OCI-LY3 (cell line): ENCODE measurements around the gene DENND1C.

ENCODE experiments used
- EZH2phosphoT487 ChIP-seq: fragments of 200-600 bp; shearing (Covaris generic); IDR thresholded peaks from 2 replicates; pipeline ENCODE4 v1.6.1; 2018; ENCODE audit warnings: antibody characterized with exemption, mixed run types, low read depth
- TF ChIP-seq, protein P1 (sequence below): fragments of 200-600, 300-600 bp; sonication (generic); IDR thresholded peaks from 2 replicates; pipeline ENCODE4 v1.5.1; 2014; ENCODE audit warnings: antibody characterized with exemption, low read length, low read depth

DNA sequence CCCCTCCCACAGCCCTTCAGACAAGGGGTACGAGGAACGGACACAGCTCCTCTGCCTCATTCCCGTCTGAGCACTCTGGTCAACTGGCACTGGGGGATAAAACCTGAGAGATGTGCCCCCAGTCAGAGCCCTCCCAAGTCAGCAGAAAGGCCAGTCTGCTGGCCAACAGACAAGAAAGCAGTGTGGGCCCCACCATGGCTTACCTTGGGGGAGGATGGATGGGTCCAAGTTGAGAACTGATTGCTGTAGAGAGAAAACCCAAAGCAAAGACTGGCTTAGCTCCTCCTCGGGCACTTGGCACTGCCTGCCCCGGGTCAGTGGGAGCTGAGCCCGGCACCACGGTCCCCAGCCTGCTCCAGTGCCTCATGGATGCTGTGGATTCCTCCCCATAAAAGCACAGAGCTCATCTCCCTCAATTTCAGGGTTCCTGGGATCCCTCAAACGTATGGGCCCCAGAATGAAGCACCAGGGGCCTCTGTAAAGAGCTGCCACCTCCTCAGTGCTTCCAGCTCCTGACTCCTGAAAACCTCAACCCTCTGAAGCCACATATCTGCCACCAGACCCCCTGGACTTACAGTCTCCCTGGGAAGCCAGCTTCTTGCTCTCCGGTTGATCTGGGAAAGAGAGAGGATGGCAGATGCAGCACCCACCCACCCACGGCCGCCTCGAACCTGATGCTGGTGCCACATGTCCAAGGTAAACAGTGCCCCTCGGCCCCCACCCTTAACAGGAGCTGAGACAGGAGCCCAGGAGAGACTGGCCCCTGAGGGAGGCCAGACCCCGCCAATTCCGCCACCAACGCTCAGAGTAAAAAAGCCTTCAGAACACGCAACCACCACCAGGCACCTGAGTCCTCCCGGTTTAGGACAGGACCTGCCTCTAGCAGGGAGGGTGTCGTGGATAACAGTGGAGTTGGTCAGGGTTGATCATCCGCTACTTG lies 60.2 kb downstream of the DENND1C start:
- TF ChIP-seq, protein P1, sequence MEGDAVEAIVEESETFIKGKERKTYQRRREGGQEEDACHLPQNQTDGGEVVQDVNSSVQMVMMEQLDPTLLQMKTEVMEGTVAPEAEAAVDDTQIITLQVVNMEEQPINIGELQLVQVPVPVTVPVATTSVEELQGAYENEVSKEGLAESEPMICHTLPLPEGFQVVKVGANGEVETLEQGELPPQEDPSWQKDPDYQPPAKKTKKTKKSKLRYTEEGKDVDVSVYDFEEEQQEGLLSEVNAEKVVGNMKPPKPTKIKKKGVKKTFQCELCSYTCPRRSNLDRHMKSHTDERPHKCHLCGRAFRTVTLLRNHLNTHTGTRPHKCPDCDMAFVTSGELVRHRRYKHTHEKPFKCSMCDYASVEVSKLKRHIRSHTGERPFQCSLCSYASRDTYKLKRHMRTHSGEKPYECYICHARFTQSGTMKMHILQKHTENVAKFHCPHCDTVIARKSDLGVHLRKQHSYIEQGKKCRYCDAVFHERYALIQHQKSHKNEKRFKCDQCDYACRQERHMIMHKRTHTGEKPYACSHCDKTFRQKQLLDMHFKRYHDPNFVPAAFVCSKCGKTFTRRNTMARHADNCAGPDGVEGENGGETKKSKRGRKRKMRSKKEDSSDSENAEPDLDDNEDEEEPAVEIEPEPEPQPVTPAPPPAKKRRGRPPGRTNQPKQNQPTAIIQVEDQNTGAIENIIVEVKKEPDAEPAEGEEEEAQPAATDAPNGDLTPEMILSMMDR: no peak
- TF ChIP-seq EZH2phosphoT487: no peak
